Astrocyte of the spinal cord (primary cell): ENCODE data around the gene TEKT2.

Experiments
- DNase-seq: peaks from one replicate; pipeline ENCODE4 v3.0.0; 2011; ENCODE audit warnings: low read depth, low spot score
- H3K4me3 ChIP-seq: 2 replicates; pipeline ENCODE4 v1.5.1; 2011; ENCODE audit warnings: low read depth, mild to moderate bottlenecking, low read length, moderate library complexity
- in situ Hi-C: cut with HindIII; loops from 2 replicates; pipeline ENCODE4 v1.10.0; 2017; ENCODE audit warnings: low sequenced_read_pairs
- TF ChIP-seq, protein P1 (sequence below): IDR thresholded peaks from 2 replicates; pipeline ENCODE4 v1.5.1; 2012; ENCODE audit warnings: low read depth, mild to moderate bottlenecking, low read length, inconsistent platforms

TEKT2 gene

DNA sequence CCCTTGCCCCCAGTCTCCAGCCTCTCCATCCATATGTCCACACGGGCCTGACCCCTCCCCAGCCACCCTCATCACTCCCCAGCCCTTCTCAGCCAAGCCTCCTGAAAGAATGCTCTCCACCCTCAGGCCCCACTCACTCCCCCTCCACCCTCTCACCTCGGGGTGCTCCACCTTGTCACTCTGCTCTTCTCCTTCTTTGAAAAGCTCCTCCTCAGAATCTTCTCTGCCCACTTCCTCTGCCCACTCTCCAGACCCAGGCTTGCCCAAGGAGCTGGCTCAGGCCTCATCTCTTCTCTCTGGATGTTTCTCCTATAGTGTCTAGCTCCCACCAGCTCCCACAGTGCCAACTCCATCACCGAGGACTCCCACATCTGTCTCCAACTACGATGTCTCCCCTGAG lies 27.3 kb downstream of the TEKT2 start:
- TF ChIP-seq, protein P1, sequence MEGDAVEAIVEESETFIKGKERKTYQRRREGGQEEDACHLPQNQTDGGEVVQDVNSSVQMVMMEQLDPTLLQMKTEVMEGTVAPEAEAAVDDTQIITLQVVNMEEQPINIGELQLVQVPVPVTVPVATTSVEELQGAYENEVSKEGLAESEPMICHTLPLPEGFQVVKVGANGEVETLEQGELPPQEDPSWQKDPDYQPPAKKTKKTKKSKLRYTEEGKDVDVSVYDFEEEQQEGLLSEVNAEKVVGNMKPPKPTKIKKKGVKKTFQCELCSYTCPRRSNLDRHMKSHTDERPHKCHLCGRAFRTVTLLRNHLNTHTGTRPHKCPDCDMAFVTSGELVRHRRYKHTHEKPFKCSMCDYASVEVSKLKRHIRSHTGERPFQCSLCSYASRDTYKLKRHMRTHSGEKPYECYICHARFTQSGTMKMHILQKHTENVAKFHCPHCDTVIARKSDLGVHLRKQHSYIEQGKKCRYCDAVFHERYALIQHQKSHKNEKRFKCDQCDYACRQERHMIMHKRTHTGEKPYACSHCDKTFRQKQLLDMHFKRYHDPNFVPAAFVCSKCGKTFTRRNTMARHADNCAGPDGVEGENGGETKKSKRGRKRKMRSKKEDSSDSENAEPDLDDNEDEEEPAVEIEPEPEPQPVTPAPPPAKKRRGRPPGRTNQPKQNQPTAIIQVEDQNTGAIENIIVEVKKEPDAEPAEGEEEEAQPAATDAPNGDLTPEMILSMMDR, result no peak
- DNase-seq, result no peak
- in situ Hi-C loops, result no loop called here
- H3K4me3 ChIP-seq, result no peak overlapping the region

DNA sequence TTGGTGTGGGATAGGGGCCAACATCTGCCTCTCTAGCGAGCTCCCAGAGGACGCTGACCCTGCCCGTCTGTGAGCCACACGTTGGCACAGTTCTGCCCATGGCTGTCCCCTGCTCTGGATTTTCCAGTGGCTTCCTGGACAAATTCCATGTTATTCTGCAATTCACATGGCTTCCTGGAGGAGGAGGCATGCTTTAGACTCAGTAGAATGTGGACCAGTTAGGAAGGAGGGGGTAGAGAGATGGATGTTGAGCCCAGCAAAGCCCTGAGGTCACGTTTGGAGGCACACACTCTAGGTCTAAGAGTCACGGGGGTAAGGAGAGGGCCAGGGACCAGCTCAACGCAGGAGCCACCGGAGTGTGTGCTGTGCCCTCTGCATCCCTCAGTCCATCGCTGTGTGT lies 28.9 kb downstream of the TEKT2 start:
- TF ChIP-seq, protein P1, result no peak
- in situ Hi-C loops, result no loop called here
- no peak overlapping the region for H3K4me3 ChIP-seq
- no peak for DNase-seq

DNA sequence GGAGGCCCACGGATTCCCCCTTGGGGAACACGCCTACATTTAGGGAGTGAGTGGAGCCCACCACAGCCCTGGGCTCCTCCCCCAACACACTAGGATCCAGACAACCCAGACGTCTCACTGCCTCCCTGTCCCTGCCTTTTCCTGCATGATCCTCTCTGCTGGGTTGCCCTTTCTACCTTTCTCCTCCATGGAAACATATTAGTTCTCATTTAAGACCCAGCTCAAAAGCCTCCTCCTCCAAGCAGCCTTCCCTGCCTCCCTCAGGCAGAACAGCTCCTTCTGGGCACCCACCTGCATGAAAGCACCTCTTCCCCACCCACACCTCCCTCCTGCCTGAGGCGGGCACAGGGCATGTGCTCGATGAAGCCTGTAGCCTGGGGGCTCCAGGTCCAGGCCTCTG lies 30.5 kb downstream of the TEKT2 start:
- no peak overlapping the region for H3K4me3 ChIP-seq
- in situ Hi-C loops, result no loop called here
- no peak for DNase-seq
- TF ChIP-seq, protein P1, result no peak

DNA sequence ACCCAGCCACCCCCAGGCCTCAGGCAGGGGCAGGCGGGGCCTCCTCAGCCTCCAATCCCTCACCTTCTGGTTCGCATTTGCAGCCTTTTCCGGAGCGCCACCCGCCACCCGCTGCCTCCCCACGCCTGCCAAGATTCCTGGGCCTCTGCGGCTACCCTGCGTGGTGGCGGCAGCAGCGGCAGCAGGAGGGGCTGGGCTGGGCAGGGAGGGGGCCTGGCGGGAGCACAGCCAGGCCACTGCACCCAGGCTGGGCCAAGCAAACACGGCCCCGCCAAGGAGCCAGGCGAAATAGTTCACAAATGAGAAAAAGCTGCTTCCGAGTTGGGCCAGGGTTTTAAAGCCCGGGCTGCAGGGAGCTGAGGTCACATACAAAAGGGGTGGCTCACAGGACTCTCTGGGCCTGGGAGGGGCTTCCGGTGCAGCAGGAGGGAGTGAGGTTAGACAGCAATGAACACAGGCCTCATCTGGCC lies 31.3 kb downstream of the TEKT2 start:
- H3K4me3 ChIP-seq, result no peak overlapping the region
- in situ Hi-C loops, result no loop called here
- peak; percentile 93 for DNase-seq
- TF ChIP-seq, protein P1, result no peak

DNA sequence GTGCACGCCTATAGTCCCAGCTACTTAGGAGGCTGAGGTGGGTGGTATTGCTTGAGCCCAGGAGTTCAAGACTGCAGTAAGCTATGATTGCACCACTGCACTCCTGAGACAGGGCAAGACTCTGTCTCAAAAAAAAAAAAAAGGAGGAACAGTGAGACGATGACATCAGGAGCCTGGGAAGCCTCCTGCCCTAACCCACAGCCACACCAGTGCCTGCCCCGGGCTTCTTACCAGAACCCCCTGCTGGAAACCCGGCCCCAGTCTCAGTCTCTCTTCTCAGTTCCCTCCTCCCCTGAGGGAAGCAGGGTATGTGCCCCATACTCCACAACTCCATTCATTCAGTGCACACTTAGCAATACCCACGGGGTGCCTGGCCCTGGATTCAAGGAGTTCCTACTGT lies 32.0 kb downstream of the TEKT2 start:
- in situ Hi-C loops, result no loop called here
- no peak overlapping the region for H3K4me3 ChIP-seq
- peak; percentile 52 for DNase-seq
- TF ChIP-seq, protein P1, result no peak

DNA sequence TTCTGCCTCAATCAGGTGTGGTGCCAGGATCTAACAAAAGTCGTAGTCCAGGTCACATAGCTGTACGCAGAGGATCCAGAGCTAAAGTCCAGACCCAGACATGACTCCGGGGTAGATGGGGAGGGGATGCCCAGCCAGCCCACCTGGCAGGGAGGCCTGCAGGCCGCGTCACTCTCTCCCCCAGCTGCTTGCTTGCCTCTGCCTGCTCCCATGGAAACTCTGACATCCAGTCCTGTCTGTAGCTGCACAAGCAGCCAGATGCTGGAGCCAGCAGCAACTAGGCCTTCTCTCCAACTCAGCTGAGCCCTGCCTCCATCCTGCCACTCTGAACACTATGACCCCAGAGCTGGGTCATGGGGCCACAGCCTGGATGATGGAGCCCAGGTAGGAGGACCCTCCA lies 33.0 kb downstream of the TEKT2 start:
- H3K4me3 ChIP-seq, result no peak overlapping the region
- TF ChIP-seq, protein P1, result no peak
- in situ Hi-C loops, result no loop called here
- DNase-seq, result no peak

DNA sequence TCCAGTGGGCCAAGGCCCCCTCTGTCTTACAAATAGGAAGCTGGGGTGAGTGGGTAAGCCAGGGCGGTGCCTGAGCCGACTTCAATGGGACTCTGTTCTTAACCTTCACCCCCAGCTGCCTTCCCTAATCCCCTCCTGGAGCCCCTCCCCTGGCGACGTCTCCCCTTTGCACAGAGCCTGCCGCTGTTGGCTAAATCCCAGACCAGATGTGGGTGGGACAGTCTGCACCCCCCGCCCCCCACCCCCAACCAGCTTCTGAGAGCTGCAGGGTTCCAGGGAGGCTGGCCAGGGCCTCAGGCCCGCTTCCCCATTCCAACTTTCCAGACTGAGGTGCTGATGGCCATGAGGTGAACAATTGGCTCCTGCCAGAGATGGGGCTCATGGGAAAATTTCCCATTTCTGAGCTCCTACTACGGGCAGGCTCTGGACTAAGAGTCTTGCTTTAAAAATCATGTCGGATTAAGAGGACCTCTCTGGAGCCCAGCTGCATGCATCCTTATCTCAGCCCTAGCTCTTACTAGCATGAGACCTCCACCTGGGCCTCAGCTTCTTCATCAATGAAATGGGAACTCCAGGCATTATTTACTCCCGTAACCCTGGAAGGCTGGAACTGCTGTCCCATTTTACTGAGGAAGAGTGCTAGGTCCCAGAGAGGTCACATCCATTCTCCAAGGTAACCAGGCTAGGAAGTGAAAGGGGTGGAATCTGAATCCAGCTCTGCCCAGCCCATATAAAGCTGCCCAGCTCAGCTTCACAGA lies 34.7 kb downstream of the TEKT2 start:
- DNase-seq, result no peak

More for the DNA sequence above, 34.7 kb downstream of the TEKT2 start:
- in situ Hi-C loops, result no loop called here
- H3K4me3 ChIP-seq, result no peak overlapping the region
- TF ChIP-seq, protein P1, result no peak
